HG03432 (cell line): ENCODE data around the gene ANGPTL8.

Experiments used
- ATAC-seq: cut with Tn5 transposase; IDR thresholded peaks from one replicate; pipeline ENCODE4 v1.9.1; 2021; ENCODE audit warnings: mild to moderate bottlenecking, moderate library complexity; ENCODE audit not compliant: unreplicated experiment

ANGPTL8 gene

DNA sequence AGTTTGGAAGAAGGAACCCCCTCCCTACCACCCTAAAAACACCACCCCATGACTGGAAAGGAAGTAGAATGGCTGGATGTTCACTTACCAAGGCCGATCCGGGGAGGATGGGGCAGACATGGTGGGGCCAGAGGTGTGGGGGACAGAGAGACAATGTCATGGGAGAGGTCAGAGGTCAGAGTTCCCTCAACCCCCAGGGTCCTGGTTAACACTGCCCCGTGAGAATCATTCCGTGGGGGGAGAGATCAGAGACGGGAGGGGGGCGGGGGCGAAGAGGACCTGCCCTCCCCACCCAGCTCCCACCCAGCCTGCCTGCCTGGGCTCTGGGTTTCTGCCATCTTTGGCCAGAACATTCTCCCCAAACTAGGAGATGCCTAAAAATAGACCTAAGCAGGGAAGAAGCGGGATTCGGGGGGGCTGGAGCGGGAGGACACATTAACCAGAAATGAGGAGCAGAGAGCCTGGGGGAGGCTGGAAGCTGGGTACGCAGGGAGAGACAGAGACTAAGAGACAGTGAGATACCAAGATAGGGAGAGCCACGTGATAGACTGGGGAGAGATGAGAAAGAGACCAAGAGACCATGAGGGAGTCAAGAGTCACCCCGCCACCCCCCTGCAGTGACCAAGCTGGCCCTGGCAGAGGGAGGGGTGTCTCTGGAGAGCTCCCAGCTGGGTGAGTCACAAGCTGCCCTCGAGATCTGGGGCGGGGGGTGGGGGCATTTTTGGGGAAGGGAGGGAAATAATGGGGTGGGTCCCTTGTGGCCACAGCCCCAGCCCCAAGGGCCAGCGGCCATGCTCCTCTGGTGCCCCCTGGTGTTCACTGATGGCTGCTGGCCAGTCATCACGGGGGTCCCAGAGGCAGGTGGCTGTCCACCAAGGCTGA is 36.0 kb upstream of the ANGPTL8 start:
- ATAC-seq: no peak

DNA sequence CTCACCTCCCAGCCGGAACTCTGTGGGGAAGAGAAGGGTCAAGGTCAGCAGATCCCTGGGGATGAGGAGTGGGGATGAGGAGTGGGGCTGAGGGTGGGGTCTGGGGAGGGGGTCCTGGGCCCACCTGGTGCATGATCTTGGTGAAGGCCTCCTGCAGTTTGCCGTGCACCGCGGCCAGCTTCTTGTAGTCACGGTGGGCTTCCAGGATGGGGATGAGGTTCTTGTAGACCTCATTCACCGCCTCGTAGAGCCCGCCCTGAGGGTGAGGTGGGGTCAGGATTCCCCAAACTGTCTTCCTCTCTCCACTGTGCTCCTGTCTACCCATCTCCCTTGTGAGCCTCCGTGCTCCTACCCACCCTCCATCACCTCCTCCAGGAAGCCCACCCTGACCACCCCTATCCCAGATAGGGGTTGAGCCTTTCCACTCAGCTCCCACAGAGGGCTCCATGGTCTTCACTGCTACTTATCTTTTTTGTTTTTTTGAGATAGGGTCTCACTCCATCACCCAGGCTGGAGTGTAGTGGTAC is 35.3 kb upstream of the ANGPTL8 start:
- no peak for ATAC-seq

DNA sequence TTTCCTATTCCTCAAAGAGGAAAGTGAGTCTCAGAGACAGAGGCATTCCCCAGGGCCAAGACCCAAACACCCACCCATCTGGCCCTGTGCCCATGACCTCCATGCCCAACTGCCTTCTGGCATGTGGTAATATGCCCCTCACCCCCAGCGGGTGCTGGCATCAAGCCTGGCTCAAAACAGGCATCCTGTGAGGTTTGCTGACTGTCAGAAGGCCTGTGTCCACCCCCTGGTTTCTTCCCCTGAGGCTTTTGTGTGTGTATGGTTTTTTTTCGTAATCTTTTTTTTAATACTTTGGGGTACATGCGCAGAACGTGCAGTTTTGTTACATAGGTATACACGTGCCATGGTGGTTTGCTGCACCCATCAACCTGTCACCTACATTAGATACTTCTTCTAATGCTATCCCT is 34.5 kb upstream of the ANGPTL8 start:
- ATAC-seq: no peak

DNA sequence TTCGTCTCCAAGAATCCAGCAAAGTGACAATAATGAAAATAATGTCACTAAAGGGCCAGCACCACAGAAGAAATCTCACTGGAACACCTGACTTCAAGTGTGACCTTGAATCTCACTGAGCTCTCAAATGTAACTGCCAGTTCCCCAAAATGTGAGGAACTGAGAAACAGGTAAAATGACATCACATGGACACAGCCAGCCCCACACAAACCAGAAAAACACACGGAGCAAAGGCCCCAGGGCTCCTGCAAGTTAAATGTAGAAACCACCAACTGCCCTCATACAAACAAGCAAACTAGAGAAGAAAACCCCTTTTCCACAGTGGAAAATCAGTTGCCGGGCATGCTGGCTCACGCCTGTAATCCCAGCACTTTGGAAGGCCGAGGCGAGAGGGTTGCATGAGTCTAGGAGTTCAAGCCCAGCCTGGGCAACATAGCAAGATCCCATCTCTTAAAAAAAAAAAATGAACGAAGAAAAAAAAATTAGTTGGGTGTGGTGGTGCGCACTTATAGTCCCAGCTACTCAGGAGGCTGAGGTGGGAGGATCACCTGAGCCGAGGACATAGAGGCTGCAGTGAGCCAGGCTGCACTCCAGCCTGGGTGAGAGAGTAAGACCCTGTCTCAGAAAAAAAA is 33.4 kb upstream of the ANGPTL8 start:
- no peak for ATAC-seq

DNA sequence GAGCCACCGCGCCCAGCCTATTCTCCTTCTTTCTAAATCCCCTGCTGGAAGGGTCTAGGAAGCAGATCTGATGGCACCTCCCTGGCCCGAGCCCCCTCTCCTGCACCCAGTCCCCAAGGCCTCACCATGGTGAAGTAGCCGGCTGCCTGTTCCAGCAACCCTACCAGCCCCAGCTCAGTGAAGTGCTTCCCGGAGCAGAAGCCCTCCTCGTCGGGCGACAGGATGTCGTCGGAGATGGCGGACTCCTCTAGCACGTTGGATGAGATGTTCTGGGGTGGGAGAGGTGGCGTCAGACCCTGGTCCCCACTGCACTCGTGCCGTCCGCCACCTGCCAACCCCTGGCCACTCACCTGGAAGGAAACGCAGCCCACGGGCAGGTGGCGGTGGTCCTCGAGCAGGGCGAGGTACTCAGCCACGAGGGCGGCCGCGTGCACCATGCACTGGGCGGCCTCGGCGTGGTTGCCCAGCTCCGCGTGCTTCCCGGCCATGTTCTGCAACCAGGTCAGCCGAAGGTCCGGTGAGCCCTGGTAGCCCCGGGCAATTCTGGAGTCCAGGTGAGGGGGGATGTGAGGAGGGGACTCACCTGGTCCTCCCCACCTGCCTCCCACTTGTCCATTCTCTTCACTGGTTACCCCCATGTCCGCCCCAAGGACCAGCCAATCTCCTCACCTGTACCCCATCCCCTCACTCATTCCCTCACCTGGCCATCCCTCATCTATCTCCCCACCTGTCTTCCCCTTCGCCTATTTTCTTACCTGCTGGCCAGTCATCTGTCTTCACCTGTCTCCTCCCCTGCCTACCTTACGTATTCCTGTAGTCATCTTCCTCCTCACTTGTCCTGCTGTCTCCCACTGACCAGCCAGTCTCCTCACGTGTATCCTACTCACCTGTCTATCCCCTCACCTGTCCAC is 30.6 kb upstream of the ANGPTL8 start:
- ATAC-seq: no peak

DNA sequence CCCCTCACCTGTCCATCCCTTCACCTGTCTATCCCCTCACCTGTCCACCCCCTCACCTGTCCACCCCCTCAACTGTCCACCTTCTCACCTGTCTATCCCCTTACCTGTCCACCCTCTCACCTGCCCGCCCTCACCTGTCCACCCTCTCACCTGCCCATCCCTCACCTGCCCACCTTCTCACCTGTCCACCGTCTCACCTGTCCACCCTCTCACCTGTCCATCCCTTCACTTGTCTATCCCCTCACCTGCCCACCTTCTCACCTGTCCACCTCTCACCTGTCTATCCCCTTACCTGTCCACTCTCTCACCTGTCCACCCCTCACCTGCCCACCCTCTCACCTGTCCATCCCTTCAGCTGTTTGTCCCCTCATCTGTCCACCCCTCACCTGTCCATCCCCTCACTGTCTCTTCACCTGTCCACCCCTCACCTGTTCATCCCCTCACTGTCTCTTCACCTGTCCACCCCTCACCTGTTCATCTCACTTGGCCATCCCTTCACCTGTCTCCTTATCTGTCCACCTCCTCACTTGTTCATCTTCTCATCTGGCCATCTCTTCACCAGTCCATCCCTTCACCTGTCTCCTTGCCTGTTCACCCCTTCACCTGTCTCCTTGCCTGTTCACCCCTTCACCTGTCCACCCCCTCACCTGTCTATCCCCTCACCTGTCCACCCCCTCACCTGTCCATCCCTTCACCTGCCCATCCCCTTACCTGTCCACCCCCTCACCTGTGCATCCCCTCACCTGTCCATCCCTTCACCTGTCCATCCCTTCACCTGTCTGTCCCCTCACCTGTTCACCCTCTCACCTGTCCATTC is 29.4 kb upstream of the ANGPTL8 start:
- ATAC-seq: no peak

- no peak for ATAC-seq
Observed at GRCh38 chr19:11210656-11210928, 28.8 kb upstream of the ANGPTL8 start.

GRCh38 chr19:11214387-11214786 is 25.0 kb upstream of the ANGPTL8 start:
- ATAC-seq: no peak

DNA sequence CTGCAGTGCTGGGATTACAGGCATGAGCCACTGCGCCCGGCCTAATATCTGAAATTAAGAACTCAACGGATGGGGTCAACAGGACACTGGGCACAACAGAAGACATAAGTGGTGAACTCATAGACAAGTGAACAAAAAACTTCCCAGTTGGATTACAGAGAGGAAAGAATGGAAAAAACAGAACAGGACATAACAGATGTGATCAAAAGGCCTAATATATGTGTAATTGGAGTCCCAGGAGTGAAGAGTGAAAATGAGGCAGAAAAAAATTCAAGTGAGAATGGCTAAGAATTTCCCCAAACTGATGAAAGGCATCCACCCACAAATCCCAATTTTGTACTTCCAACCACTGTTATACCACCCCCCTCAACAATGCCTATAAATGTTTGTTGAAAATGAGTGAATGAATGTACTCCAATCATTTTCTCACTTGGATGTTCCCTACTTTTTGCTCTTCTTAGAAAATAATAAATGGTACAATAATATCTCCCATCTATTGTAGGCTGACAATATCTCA is 18.3 kb upstream of the ANGPTL8 start:
- ATAC-seq: no peak

DNA sequence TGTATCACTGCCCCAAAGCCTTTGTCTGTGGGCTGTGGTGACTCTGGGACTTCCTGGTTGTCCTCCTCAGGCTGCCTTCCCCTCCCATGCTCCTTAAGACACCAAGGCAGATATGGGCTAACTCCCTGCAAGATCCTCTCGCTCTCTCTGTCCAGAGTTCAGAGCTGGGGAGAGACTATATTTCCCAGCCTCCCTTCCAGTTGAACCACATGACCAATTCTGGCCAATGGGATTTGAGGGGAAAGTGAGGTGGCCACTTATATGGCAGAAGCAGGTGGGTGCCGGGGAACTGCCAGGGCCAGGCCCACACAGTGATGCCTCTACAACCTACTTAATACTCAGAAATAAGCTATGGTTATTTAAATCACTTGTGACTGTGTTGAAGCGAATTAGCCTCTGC is 16.2 kb upstream of the ANGPTL8 start:
- ATAC-seq: no peak

DNA sequence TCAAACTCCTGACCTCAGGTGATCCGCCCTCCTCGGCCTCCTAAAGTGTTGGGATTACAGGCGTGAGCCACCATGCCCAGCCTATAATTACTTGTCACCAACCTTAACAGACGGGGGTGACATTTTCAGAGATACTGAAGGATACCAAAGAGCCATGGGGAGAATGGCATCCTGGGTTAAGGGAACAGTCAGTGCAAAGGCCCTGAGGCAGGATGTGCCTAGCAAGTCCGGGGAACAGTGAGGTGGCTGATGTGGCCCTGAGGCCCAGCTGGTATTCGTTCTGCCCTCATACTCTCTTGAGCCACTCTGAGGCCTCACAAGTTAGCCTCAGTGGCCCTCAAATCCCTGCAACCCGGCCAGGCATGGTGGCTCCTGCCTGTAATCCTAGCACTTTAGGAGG is 15.0 kb upstream of the ANGPTL8 start:
- ATAC-seq: no peak

- no peak for ATAC-seq
Observed at GRCh38 chr19:11225172-11225571, 14.2 kb upstream of the ANGPTL8 start.

- no peak for ATAC-seq
Observed at GRCh38 chr19:11225815-11226214, 13.6 kb upstream of the ANGPTL8 start.

DNA sequence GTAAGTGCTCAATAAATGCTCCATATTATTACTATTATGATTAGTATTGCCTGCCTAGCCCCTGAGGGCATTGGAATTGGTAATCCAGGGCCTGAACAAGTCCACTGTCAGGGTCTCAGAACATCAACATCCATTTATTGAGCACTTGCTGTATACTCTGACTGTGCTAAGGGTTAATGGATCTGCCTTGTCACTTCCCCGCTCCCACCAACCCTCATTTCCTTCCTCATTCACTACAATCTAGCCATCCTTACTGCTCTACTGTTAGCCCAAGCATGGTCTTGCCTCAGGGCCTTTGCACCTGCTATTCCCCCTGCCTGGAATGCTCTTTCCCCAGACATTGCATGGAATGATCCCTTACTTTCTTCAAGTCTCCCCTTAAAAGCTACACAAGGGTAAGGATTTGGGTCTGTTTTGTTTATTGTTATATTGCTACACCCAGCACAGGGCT is 12.7 kb upstream of the ANGPTL8 start:
- ATAC-seq: no peak

- ATAC-seq: no peak
Observed at GRCh38 chr19:11227195-11227886, 12.1 kb upstream of the ANGPTL8 start.

GRCh38 chr19:11230621-11231386 is 8.6 kb upstream of the ANGPTL8 start:
- no peak for ATAC-seq

DNA sequence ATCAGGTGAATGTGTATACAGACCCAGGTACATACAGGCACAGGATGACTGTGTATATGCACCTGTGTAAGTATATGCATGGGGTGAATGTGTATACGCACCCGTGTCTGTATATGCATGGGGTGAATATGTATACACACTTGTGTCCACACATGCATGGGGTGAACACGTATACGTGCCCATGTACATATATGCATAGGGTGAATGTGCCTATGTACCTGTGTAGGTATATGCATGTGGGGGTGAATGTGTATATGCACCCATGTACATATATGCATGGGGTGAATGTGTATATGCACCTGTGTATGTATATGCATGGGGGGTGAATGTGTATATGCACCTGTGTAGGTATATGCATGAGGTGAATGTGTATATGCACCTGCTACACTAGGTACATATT is 6.9 kb upstream of the ANGPTL8 start:
- no peak for ATAC-seq

- ATAC-seq: no peak
Observed at GRCh38 chr19:11233073-11233472, 6.3 kb upstream of the ANGPTL8 start.

- ATAC-seq: no peak
Observed at GRCh38 chr19:11234486-11235075, 4.8 kb upstream of the ANGPTL8 start.
